OCI-LY7 (cell line): ENCODE measurements around the gene C1orf159. TPM values are rescaled to one million over a fixed set of nuclear protein-coding genes. Genes with fewer than 3 reads are reported as not detected.

Experiments used
- BruUV-seq: library from RNA; stranded (reverse); fragments of 400-500 nt; replicated peaks from 2 replicates; lab custom pipeline; 2021; lab: Mats Ljungman, UMichigan
- CTCF ChIA-PET: fragments of 300-600 bp; sonication (Branson Sonifier 250); formaldehyde crosslinking; loops from one replicate; lab custom pipeline; 2022; ENCODE audit warnings: antibody characterized with exemption; ENCODE audit not compliant: unreplicated experiment; lab: Charles Lee
- POLR2A ChIA-PET: fragments of 300-600 bp; sonication (Branson Sonifier 250); formaldehyde crosslinking; loops from one replicate; lab custom pipeline; 2022; ENCODE audit warnings: antibody characterized with exemption; lab: Charles Lee
- DNase-seq: peaks from one replicate; pipeline ENCODE4 v3.0.0-alpha.2; 2015; ENCODE audit warnings: low spot score
- H2AFZ ChIP-seq: fragments of 200-600 bp; sonication (generic), shearing (Covaris generic); 2 replicates; pipeline ENCODE4 v1.6.1; 2014; ENCODE audit warnings: mild to moderate bottlenecking, antibody characterized with exemption, low read length, moderate library complexity
- H3K27ac ChIP-seq: fragments of 200-600 bp; sonication (generic); 2 replicates; pipeline ENCODE4 v1.5.1; 2014; ENCODE audit warnings: mixed run types, low read depth, mild to moderate bottlenecking, moderate library complexity, low read length, inconsistent platforms; ENCODE audit not compliant: poor library complexity, severe bottlenecking
- H3K36me3 ChIP-seq: fragments of 200-600 bp; sonication (generic); 2 replicates; pipeline ENCODE4 v1.6.1; 2014; ENCODE audit warnings: mild to moderate bottlenecking, antibody characterized with exemption, low read length, moderate library complexity, mixed read lengths; ENCODE audit not compliant: insufficient read depth
- H3K4me1 ChIP-seq: fragments of 200-600 bp; sonication (generic); 2 replicates; pipeline ENCODE4 v1.5.1; 2014; ENCODE audit warnings: mild to moderate bottlenecking, low read length; ENCODE audit not compliant: insufficient read depth, poor library complexity, severe bottlenecking
- H3K4me2 ChIP-seq: fragments of 200-600 bp; sonication (generic); 2 replicates; pipeline ENCODE4 v1.6.1; 2014; ENCODE audit warnings: mild to moderate bottlenecking, low read length
- H3K4me3 ChIP-seq: fragments of 200-600 bp; sonication (generic); 2 replicates; pipeline ENCODE4 v1.5.1; 2014; ENCODE audit warnings: mild to moderate bottlenecking, low read depth, low read length; ENCODE audit not compliant: poor library complexity, severe bottlenecking
- H3K79me2 ChIP-seq: fragments of 200-600 bp; sonication (generic); 2 replicates; pipeline ENCODE4 v1.6.1; 2016; ENCODE audit warnings: low read depth, mild to moderate bottlenecking, low read length, moderate library complexity, mixed read lengths; ENCODE audit not compliant: insufficient read depth
- H3K9me2 ChIP-seq: fragments of 200-600 bp; sonication (generic); 2 replicates; pipeline ENCODE4 v1.6.1; 2016; ENCODE audit warnings: mild to moderate bottlenecking, low read length, mixed read lengths; ENCODE audit not compliant: insufficient read depth
- H3K9me3 ChIP-seq: fragments of 200-600 bp; sonication (generic); 2 replicates; pipeline ENCODE4 v1.6.1; 2014; ENCODE audit warnings: mild to moderate bottlenecking, mixed run types, low read length, mixed read lengths
- H4K20me1 ChIP-seq: fragments of 200-600 bp; sonication (generic); 2 replicates; pipeline ENCODE4 v1.6.1; 2014; ENCODE audit warnings: mild to moderate bottlenecking, antibody characterized with exemption, low read length, moderate library complexity, mixed read lengths; ENCODE audit not compliant: insufficient read depth
- EZH2phosphoT487 ChIP-seq: fragments of 200-600 bp; sonication (generic); IDR thresholded peaks from 2 replicates; pipeline ENCODE4 v1.6.1; 2018; ENCODE audit warnings: low read depth, borderline replicate concordance, mild to moderate bottlenecking, mixed run types, antibody characterized with exemption, low read length, moderate library complexity, mixed read lengths
- intact Hi-C: fragments of 100-400 bp; cut with micrococcal nuclease; formaldehyde crosslinking; loops from one replicate; pipeline ENCODE4 v1.10.0; 2022; ENCODE audit not compliant: unreplicated experiment
- total RNA-seq, 2 experiments: library from RNA; depleted of rRNA in 1 of 2; stranded (reverse); fragments of >200 nt in 1 of 2; shearing (Covaris generic) in 1 of 2; gene quantifications; 2 replicates each; pipeline ENCODE4 v1.2.3, GENCODE V29; 2014 to 2022
- TF ChIP-seq, protein P1 (sequence below): fragments of 200-600 bp; sonication (generic); conservative IDR thresholded peaks from 2 replicates; pipeline ENCODE4 v1.5.1; 2014; ENCODE audit warnings: mild to moderate bottlenecking, antibody characterized with exemption, low read length, moderate library complexity, mixed read lengths

Gene C1orf159
- total RNA-seq, 2 experiments from 2014 or later: 24.5 to 27.6 TPM

DNA sequence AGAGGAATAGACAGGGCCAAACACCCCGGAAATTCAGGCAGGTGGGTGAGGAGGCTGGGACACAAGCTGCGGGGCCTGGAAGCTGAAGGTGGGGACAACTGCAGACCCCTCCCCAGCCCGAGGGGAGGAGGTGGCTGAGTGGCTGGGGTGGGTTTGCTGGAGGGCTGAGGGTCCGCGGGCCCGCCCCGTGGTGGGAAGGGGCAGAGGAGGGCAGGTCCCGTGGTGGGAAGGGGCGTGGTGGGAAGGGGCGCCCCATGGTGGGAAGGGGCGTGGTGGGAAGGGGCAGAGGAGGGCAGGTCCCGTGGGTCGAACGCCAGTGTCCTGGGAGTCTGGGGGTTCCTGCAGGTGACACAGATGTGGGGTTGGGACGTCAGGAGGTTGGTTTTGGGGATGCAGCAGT is 33.5 kb upstream of the C1orf159 start:
- intact Hi-C loops: no loop called here
- H3K9me2 ChIP-seq: no peaks in the 10 kb centered on the region
- no peak overlapping the region for H3K4me2 ChIP-seq
- no peak for TF ChIP-seq EZH2phosphoT487
- TF ChIP-seq, protein P1, sequence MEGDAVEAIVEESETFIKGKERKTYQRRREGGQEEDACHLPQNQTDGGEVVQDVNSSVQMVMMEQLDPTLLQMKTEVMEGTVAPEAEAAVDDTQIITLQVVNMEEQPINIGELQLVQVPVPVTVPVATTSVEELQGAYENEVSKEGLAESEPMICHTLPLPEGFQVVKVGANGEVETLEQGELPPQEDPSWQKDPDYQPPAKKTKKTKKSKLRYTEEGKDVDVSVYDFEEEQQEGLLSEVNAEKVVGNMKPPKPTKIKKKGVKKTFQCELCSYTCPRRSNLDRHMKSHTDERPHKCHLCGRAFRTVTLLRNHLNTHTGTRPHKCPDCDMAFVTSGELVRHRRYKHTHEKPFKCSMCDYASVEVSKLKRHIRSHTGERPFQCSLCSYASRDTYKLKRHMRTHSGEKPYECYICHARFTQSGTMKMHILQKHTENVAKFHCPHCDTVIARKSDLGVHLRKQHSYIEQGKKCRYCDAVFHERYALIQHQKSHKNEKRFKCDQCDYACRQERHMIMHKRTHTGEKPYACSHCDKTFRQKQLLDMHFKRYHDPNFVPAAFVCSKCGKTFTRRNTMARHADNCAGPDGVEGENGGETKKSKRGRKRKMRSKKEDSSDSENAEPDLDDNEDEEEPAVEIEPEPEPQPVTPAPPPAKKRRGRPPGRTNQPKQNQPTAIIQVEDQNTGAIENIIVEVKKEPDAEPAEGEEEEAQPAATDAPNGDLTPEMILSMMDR: no peak
- no peaks in the 10 kb centered on the region for H3K36me3 ChIP-seq
- DNase-seq: no peak
- ChIA-PET CTCF (no interaction called here), POLR2A (no interaction called here)
- peaks cover 10% of the 10 kb centered on the region for H3K4me1 ChIP-seq
- H3K79me2 ChIP-seq: no peaks in the 10 kb centered on the region
- no peaks in the 10 kb centered on the region for H4K20me1 ChIP-seq
- no TSS peak for BruUV-seq
- no peak overlapping the region for H3K4me3 ChIP-seq
- no peaks in the 10 kb centered on the region for H3K9me3 ChIP-seq
- H2AFZ ChIP-seq: no peak overlapping the region
- no peak overlapping the region for H3K27ac ChIP-seq

DNA sequence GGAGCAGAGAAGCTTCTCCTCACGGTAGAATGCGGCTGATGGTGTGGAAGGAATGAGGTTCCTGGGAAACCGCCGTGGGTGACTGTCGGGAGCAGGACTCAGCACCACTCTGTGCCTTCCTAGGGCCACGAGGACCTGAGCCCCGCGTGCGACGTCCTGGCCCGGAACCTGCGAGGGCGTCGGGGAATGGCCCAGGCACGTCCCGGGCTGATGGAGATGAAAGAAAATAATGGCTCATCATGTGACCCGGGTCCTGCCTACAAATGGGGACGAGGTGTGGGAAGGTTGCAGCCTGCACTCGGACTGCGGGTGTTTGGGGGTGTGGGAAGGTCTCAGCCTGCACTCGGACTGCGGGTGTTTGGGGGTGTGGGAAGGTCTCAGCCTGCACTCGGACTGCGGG is 32.7 kb upstream of the C1orf159 start:
- CTCF ChIA-PET: no interaction called here
- H3K27ac ChIP-seq: no peak overlapping the region

DNA sequence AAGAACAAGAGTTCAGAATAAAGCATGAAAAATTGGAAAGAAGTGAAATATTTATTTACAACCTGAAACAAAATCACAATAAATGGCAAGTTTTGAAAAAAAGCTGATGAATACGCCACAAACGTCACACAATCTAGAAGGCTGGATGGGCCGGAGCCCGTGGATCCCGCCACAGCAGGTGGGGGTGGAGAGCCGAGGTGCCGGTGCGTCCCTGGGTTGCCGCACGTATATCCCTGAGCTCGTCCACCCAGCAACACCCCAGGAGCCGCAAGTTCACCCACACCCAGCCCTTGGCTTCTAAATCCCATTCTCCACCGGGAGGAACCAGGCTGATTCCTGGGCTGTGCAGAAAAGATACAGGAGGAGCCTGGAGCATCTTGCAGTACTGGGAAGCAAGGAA is 32.2 kb upstream of the C1orf159 start:
- no peak overlapping the region for H3K27ac ChIP-seq
- peaks cover 19% of the 10 kb centered on the region for H3K4me1 ChIP-seq
- H3K4me3 ChIP-seq: no peak overlapping the region
- H4K20me1 ChIP-seq: no peaks in the 10 kb centered on the region
- ChIA-PET CTCF (no interaction called here), POLR2A (interaction anchor here (0.6 to 0.9 kb wide), 2 partner anchors 34 to 35 kb away, joined by 3 read pairs; no protein-coding TSS in a partner anchor)
- H3K36me3 ChIP-seq: no peaks in the 10 kb centered on the region
- no peak for DNase-seq
- intact Hi-C loops: no loop called here
- no peaks in the 10 kb centered on the region for H3K79me2 ChIP-seq
- H3K4me2 ChIP-seq: no peak overlapping the region
- no peaks in the 10 kb centered on the region for H3K9me3 ChIP-seq
- BruUV-seq: no TSS peak
- H3K9me2 ChIP-seq: no peaks in the 10 kb centered on the region
- TF ChIP-seq EZH2phosphoT487: no peak
- TF ChIP-seq, protein P1: no peak
- no peak overlapping the region for H2AFZ ChIP-seq

More for the DNA sequence above, 32.7 kb upstream of the C1orf159 start:
- intact Hi-C loops: no loop called here
- no peaks in the 10 kb centered on the region for H4K20me1 ChIP-seq
- no peak overlapping the region for H3K4me3 ChIP-seq
- H3K9me3 ChIP-seq: no peaks in the 10 kb centered on the region
- no peaks in the 10 kb centered on the region for H3K79me2 ChIP-seq
- DNase-seq: no peak
- H3K4me1 ChIP-seq: peaks cover 18% of the 10 kb centered on the region
- H3K4me2 ChIP-seq: no peak overlapping the region
- TF ChIP-seq EZH2phosphoT487: no peak
- TF ChIP-seq, protein P1: no peak
- no peaks in the 10 kb centered on the region for H3K9me2 ChIP-seq
- POLR2A ChIA-PET: interaction anchor here (0.6 to 0.9 kb wide), 2 partner anchors 34 to 36 kb away, joined by 3 read pairs; no protein-coding TSS in a partner anchor
- H2AFZ ChIP-seq: no peak overlapping the region
- H3K36me3 ChIP-seq: no peaks in the 10 kb centered on the region
- BruUV-seq: no TSS peak
